Activated effector memory CD4-positive, alpha-beta T cell treated with anti-CD3 and anti-CD28 coated beads, Interleukin-2, amount 50 U/mL, for 16 hours (primary cell): Measurements from ENCODE around the gene MRGPRX3.

Source experiments
- DNase-seq: peaks from one replicate; pipeline ENCODE4 v3.0.0-alpha.2; 2020

The MRGPRX3 gene

DNA sequence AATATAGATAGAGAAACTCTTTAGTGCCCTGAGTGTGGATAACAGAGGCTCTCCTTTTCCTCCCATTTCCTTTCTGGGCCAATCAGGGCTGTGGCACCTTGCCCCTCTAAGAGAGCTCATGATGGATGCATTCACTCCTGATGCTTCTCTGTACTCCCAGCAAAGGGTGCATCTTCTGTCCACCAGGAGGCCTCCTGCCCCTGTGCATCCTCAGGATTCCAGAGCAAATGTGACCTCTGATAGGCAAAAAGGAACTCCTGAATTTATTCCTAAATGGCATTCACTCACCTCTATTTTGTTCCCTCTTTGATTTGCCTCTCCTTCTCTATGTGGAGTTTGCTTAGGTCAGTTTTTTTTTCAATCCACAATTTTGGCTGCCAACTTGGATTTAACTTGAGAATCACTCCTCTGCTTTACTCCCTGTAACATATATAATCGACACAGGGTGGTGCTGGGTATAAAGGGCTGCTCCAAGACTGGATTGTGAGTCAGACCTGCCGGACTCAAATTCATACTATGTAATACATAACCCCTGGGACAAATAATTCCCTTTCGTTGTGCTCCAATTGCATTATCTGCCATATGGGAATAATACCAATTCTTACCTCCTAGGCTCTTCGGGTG lies 39.1 kb downstream of the MRGPRX3 start:
- DNase-seq, result no peak

DNA sequence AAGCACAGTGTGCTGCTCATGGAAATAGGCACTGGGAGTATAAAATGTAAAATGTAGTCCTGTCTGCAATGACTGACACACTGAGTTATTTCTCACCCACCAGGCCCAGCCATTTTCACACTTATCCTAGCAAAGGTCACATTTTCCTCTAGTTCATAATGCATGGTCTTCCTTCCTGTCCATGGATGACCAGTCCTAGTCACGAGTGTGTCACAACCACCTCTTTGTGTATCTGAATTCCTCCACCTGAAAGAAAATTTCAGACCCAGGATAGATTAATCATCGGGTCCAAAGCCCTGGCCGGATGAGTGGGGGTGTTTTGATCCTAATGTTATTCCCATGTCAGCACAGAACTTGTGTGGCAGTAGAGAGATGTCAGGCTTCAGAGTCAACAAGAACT lies 40.3 kb downstream of the MRGPRX3 start, which contains the start of gene MRGPRX4:
TSS of gene MRGPRX4 (plus strand) at position 172 of the 400 bp plus-strand sequence. CDS start 420 bp downstream, outside the sequence.
- DNase-seq, result no peak

DNA sequence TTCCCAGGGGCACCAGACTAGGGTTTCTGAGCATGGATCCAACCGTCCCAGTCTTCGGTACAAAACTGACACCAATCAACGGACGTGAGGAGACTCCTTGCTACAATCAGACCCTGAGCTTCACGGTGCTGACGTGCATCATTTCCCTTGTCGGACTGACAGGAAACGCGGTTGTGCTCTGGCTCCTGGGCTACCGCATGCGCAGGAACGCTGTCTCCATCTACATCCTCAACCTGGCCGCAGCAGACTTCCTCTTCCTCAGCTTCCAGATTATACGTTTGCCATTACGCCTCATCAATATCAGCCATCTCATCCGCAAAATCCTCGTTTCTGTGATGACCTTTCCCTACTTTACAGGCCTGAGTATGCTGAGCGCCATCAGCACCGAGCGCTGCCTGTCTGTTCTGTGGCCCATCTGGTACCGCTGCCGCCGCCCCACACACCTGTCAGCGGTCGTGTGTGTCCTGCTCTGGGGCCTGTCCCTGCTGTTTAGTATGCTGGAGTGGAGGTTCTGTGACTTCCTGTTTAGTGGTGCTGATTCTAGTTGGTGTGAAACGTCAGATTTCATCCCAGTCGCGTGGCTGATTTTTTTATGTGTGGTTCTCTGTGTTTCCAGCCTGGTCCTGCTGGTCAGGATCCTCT lies 41.0 kb downstream of the MRGPRX3 start:
- DNase-seq, result no peak
